Endothelial cell of umbilical vein (primary cell): ENCODE measurements around the gene CCNK. TPM values are rescaled to one million over a fixed set of nuclear protein-coding genes. Genes with fewer than 3 reads are reported as not detected.
A peak's percentile ranks its signal among the peaks of the same experiment; 100 is the strongest.

Experiments
- BruUV-seq: library from RNA; stranded (reverse); fragments of 400-500 nt; replicated peaks from 2 replicates; lab custom pipeline; 2021; lab: Mats Ljungman, UMichigan
- CTCF ChIA-PET: fragments of 300-600, 350-600 bp; sonication (Branson Sonifier 250); formaldehyde crosslinking; loops from one replicate; lab custom pipeline; 2021; ENCODE audit warnings: antibody characterized with exemption, inconsistent platforms; lab: Charles Lee
- POLR2A ChIA-PET: fragments of 300-600, 350-600 bp; sonication (Branson Sonifier 250); formaldehyde crosslinking; loops from one replicate; lab custom pipeline; 2021; ENCODE audit warnings: antibody characterized with exemption, inconsistent platforms; lab: Charles Lee
- DNase-seq: peaks from one replicate; pipeline ENCODE4 v3.0.0-alpha.2; 2011; ENCODE audit warnings: low read depth, low spot score
- FAIRE-seq: peaks from 2 replicates; lab custom pipeline; 2011; peaks lifted over from hg19 to GRCh38; lab: Jason Lieb, UNC
- H2AFZ ChIP-seq: 2 replicates; pipeline ENCODE4 v1.6.0; 2012; ENCODE audit warnings: low read depth, low read length, control low read depth, inconsistent platforms
- H3K27ac ChIP-seq: 2 replicates; pipeline ENCODE4 v1.5.1; 2011; ENCODE audit warnings: low read depth, mild to moderate bottlenecking, control low read depth, low read length, moderate library complexity; ENCODE audit not compliant: insufficient read depth
- H3K27me3 ChIP-seq, 2 experiments: 2 replicates each; pipeline versions ENCODE4 v1.6.0 to v1.6.1; 2011; ENCODE audit warnings: low read length in 2 of 2, mixed read lengths in 1 of 2; ENCODE audit not compliant: control insufficient read depth in 2 of 2, insufficient read depth in 2 of 2
- H3K36me3 ChIP-seq, 2 experiments: 2 replicates in 1 of 2; 3 replicates in 1 of 2; pipeline ENCODE4 v1.5.1; 2011; ENCODE audit warnings: low read length in 2 of 2, mild to moderate bottlenecking in 1 of 2, moderate library complexity in 1 of 2; ENCODE audit not compliant: control insufficient read depth in 2 of 2, insufficient read depth in 2 of 2; ENCODE audit errors: extremely low read depth in 1 of 2
- H3K4me1 ChIP-seq: 3 replicates; pipeline ENCODE4 v1.5.1; 2011; ENCODE audit warnings: mild to moderate bottlenecking, low read length; ENCODE audit not compliant: control insufficient read depth, insufficient read depth; ENCODE audit errors: extremely low read depth
- H3K4me2 ChIP-seq: 2 replicates; pipeline ENCODE4 v1.6.1; 2011; ENCODE audit warnings: low read length, control low read depth, mixed read lengths; ENCODE audit not compliant: insufficient read depth
- H3K4me3 ChIP-seq, 3 experiments: fragments of 200-600 bp in 1 of 3; sonication (generic), shearing (Covaris generic) in 1 of 3; replicated peaks in 1 of 3; 2 replicates each; pipeline ENCODE4 v1.5.1; 2011 to 2016; ENCODE audit warnings: control low read depth in 3 of 3, low read length in 3 of 3, mild to moderate bottlenecking in 2 of 3, inconsistent platforms in 1 of 3, low read depth in 1 of 3, moderate library complexity in 1 of 3; ENCODE audit not compliant: insufficient read depth in 1 of 3
- H3K79me2 ChIP-seq: 2 replicates; pipeline ENCODE4 v1.6.0; 2012; ENCODE audit warnings: low read length, inconsistent platforms; ENCODE audit not compliant: control insufficient read depth, insufficient read depth
- H3K9ac ChIP-seq: replicated peaks from 2 replicates; pipeline ENCODE3; 2011; ENCODE audit warnings: low read length, control low read depth; ENCODE audit not compliant: insufficient read depth; ENCODE audit errors: extremely low read depth
- H3K9me1 ChIP-seq: replicated peaks from 3 replicates; pipeline ENCODE4 v1.6.0; 2011; ENCODE audit warnings: mild to moderate bottlenecking, low read length; ENCODE audit not compliant: control insufficient read depth, insufficient read depth; ENCODE audit errors: extremely low read depth
- H3K9me3 ChIP-seq: replicated peaks from 2 replicates; pipeline ENCODE4 v1.5.1; 2012; ENCODE audit warnings: low read length, inconsistent platforms; ENCODE audit not compliant: control insufficient read depth, insufficient read depth
- H4K20me1 ChIP-seq: replicated peaks from 2 replicates; pipeline ENCODE3; 2011; ENCODE audit warnings: mild to moderate bottlenecking, low read length; ENCODE audit not compliant: control insufficient read depth, insufficient read depth; ENCODE audit errors: extremely low read depth
- CTCF ChIP-seq, 2 donors: IDR thresholded peaks; 1 replicate in 1 of 2; 2 replicates in 1 of 2; pipeline ENCODE4 v1.5.1; 2011; ENCODE audit warnings: low read length in 2 of 2, mild to moderate bottlenecking in 2 of 2, moderate library complexity in 2 of 2, control low read depth in 1 of 2, inconsistent platforms in 1 of 2, low read depth in 1 of 2; ENCODE audit not compliant: insufficient read depth in 1 of 2; ENCODE audit errors: extremely low read depth in 1 of 2
- GATA2 ChIP-seq: IDR thresholded peaks from 2 replicates; pipeline ENCODE4 v1.7.0; 2011; ENCODE audit warnings: low read depth, mild to moderate bottlenecking, moderate library complexity, mixed read lengths, low read length; ENCODE audit not compliant: insufficient read length, insufficient read depth
- MYC ChIP-seq: IDR thresholded peaks from one replicate; pipeline ENCODE4 v1.6.1; 2011; ENCODE audit warnings: mild to moderate bottlenecking, low read depth, low read length
- POLR2A ChIP-seq: IDR thresholded peaks from 2 replicates; pipeline ENCODE4 v1.6.1; 2012; ENCODE audit warnings: low read depth, mild to moderate bottlenecking, control low read depth, low read length
- dilution Hi-C: fragments of 300-500 bp; cut with MboI; formaldehyde crosslinking; loops from one replicate; pipeline ENCODE4 v1.15.0; 2019; ENCODE audit warnings: low sequenced_read_pairs; ENCODE audit not compliant: extremely low pct_ligation_motif_present
- intact Hi-C: fragments of 100-400 bp; cut with micrococcal nuclease; formaldehyde crosslinking; loops from one replicate; pipeline ENCODE4 v1.10.0; 2022
- polyA plus RNA-seq, 4 experiments: library from polyadenylated mRNA; depleted of rRNA in 3 of 4; stranded (reverse) in 3 of 4; unstranded in 1 of 4; fragments of >200 nt; gene quantifications; 2 replicates each; pipeline versions ENCODE4 v1.2.1 to v1.2.3, GENCODE V29; 2011 to 2012; ENCODE audit warnings: missing spikeins in 1 of 4
- total RNA-seq: library from RNA; stranded (reverse); gene quantifications from 2 replicates; pipeline ENCODE4 v1.2.3, GENCODE V29; 2021

Gene CCNK
- total and polyA plus RNA-seq, 2 donors (not counting 3 experiments of a cell fraction or from before 2014, with no cell fraction given), result 11.9 to 59.3 TPM

GRCh38 chr14:99529899-99530298, 48.7 kb downstream of the CCNK start:
- Histone ChIP-seq H3K9ac (no peak overlapping the region), H3K4me1 (peaks cover 27% of the 10 kb centered on the region), H3K27me3 (no peaks in the 10 kb centered on the region), H3K36me3 (no peaks in the 10 kb centered on the region), H3K9me1 (no peaks in the 10 kb centered on the region), H3K4me2 (no peak overlapping the region), H3K4me3 (no peak overlapping the region), H3K79me2 (no peaks in the 10 kb centered on the region), H3K27ac (peak overlapping the region; percentile 84), H4K20me1 (no peaks in the 10 kb centered on the region), H2AFZ (no peak overlapping the region), H3K9me3 (no peaks in the 10 kb centered on the region)
- DNase-seq (peak; percentile 74), FAIRE-seq (peak; percentile 76)
- no TSS peak for BruUV-seq
- intact Hi-C loops (loop anchor here (2.0 to 10.0 kb wide), 3 partner anchors 33 to 225 kb away; no protein-coding TSS in a partner anchor), dilution Hi-C loops (no loop called here)
- no peak for TF ChIP-seq GATA2
- TF ChIP-seq MYC, result no peak
- TF ChIP-seq CTCF (IDR thresholded peaks at IDR 0.05; ENCODE audit: extremely low read depth in 1 of 2, insufficient read depth in 1 of 2, low read depth in 1 of 2, low read length in 2 of 2), result peak in 1 of 2 donors; percentile 29
- no peak for TF ChIP-seq POLR2A
- CTCF ChIA-PET, result no interaction called here
- POLR2A ChIA-PET, result no interaction called here
